ENCODE results near the gene LGALSL. TPM values are rescaled to one million over a fixed set of nuclear protein-coding genes. Genes with fewer than 3 reads are reported as not detected.

LGALSL gene
- total RNA-seq, 2 experiments from 2014 or later = 3.2 to 4.5 TPM

GRCh38 chr2:64501946-64502345 lies 48.0 kb downstream of the LGALSL start:
- no peak overlapping the region for H3K27ac ChIP-seq (ENCODE audit: low read depth, low read length, poor library complexity, severe bottlenecking)
- intact Hi-C loops (cut with micrococcal nuclease; ENCODE audit: unreplicated experiment) = no loop called here
- H3K4me2 ChIP-seq (ENCODE audit: low read length) = no peak overlapping the region
- BruUV-seq (replicated peaks) = no TSS peak
- no peak for DNase-seq (ENCODE audit: low spot score)
- H3K4me3 ChIP-seq (ENCODE audit: low read depth, low read length, poor library complexity, severe bottlenecking) = no peak overlapping the region
- no peaks in the 10 kb centered on the region for H3K4me1 ChIP-seq (ENCODE audit: insufficient read depth, low read length, poor library complexity, severe bottlenecking)
- H4K20me1 ChIP-seq (ENCODE audit: insufficient read depth, low read length) = no peaks in the 10 kb centered on the region
- ChIA-PET CTCF (ENCODE audit: unreplicated experiment) (no interaction called here), POLR2A (interaction anchor here (0.5 kb wide), 1 partner anchor 46 kb away, joined by 3 read pairs; no protein-coding TSS in a partner anchor)
- H2AFZ ChIP-seq (ENCODE audit: low read length) = no peak overlapping the region
- no peaks in the 10 kb centered on the region for H3K79me2 ChIP-seq (ENCODE audit: insufficient read depth, low read depth, low read length)
- H3K36me3 ChIP-seq (ENCODE audit: insufficient read depth, low read length) = no peaks in the 10 kb centered on the region
- TF ChIP-seq EZH2phosphoT487 (IDR thresholded peaks at IDR 0.05; ENCODE audit: borderline replicate concordance, low read depth, low read length) (no peak), CTCF (conservative IDR thresholded peaks at IDR 0.05; ENCODE audit: low read length) (no peak)
- H3K9me3 ChIP-seq (ENCODE audit: low read length) = no peaks in the 10 kb centered on the region
- H3K9me2 ChIP-seq (ENCODE audit: insufficient read depth, low read length) = no peaks in the 10 kb centered on the region

GRCh38 chr2:64502860-64503259 lies 48.9 kb downstream of the LGALSL start:
- no peak for DNase-seq (ENCODE audit: low spot score)
- Histone ChIP-seq H3K4me3 (ENCODE audit: low read depth, low read length, poor library complexity, severe bottlenecking) (no peak overlapping the region), H3K36me3 (ENCODE audit: insufficient read depth, low read length) (no peaks in the 10 kb centered on the region), H3K79me2 (ENCODE audit: insufficient read depth, low read depth, low read length) (no peaks in the 10 kb centered on the region), H4K20me1 (ENCODE audit: insufficient read depth, low read length) (no peaks in the 10 kb centered on the region), H3K4me1 (ENCODE audit: insufficient read depth, low read length, poor library complexity, severe bottlenecking) (no peaks in the 10 kb centered on the region), H3K4me2 (ENCODE audit: low read length) (no peak overlapping the region), H3K27ac (ENCODE audit: low read depth, low read length, poor library complexity, severe bottlenecking) (no peak overlapping the region), H3K9me3 (ENCODE audit: low read length) (no peaks in the 10 kb centered on the region), H2AFZ (ENCODE audit: low read length) (no peak overlapping the region), H3K9me2 (ENCODE audit: insufficient read depth, low read length) (no peaks in the 10 kb centered on the region)
- ChIA-PET CTCF (ENCODE audit: unreplicated experiment) (no interaction called here), POLR2A (no interaction called here)
- no peak for TF ChIP-seq EZH2phosphoT487 (IDR thresholded peaks at IDR 0.05; ENCODE audit: borderline replicate concordance, low read depth, low read length)
- no peak for TF ChIP-seq CTCF (conservative IDR thresholded peaks at IDR 0.05; ENCODE audit: low read length)
- BruUV-seq (replicated peaks) = no TSS peak
- intact Hi-C loops (cut with micrococcal nuclease; ENCODE audit: unreplicated experiment) = no loop called here

GRCh38 chr2:64504774-64505720 lies 51.1 kb downstream of the LGALSL start:
- intact Hi-C loops (cut with micrococcal nuclease; ENCODE audit: unreplicated experiment) = no loop called here
- H3K9me2 ChIP-seq (ENCODE audit: insufficient read depth, low read length) = no peaks in the 10 kb centered on the region
- H3K4me3 ChIP-seq (ENCODE audit: low read depth, low read length, poor library complexity, severe bottlenecking) = no peak overlapping the region
- TF ChIP-seq CTCF (conservative IDR thresholded peaks at IDR 0.05; ENCODE audit: low read length) (no peak), EZH2phosphoT487 (IDR thresholded peaks at IDR 0.05; ENCODE audit: borderline replicate concordance, low read depth, low read length) (no peak)
- H3K4me2 ChIP-seq (ENCODE audit: low read length) = no peak overlapping the region
- H3K9me3 ChIP-seq (ENCODE audit: low read length) = no peaks in the 10 kb centered on the region
- H3K36me3 ChIP-seq (ENCODE audit: insufficient read depth, low read length) = no peaks in the 10 kb centered on the region
- BruUV-seq (replicated peaks) = no TSS peak
- POLR2A ChIA-PET = no interaction called here
- no peaks in the 10 kb centered on the region for H3K79me2 ChIP-seq (ENCODE audit: insufficient read depth, low read depth, low read length)
- no peak overlapping the region for H3K27ac ChIP-seq (ENCODE audit: low read depth, low read length, poor library complexity, severe bottlenecking)
- no peak overlapping the region for H2AFZ ChIP-seq (ENCODE audit: low read length)
- no peaks in the 10 kb centered on the region for H3K4me1 ChIP-seq (ENCODE audit: insufficient read depth, low read length, poor library complexity, severe bottlenecking)
- CTCF ChIA-PET (ENCODE audit: unreplicated experiment) = no interaction called here
- no peak for DNase-seq (ENCODE audit: low spot score)
- H4K20me1 ChIP-seq (ENCODE audit: insufficient read depth, low read length) = no peaks in the 10 kb centered on the region

Measured in OCI-LY7 (cell line).